Breast epithelium (tissue), 4 donors: ENCODE data around the gene IL20. TPM values are rescaled to one million over a fixed set of nuclear protein-coding genes. Genes with fewer than 3 reads are reported as not detected.

ENCODE experiments used
- DNase-seq, 2 donors: peaks; one replicate each; pipeline ENCODE4 v3.0.0-alpha.2; 2019; ENCODE audit warnings: low spot score in 2 of 2
- H3K27ac ChIP-seq, 2 donors: fragments of 200-600 bp; sonication (generic) in 1 of 2; one replicate each; pipeline ENCODE4 v1.5.1; 2016 to 2019; ENCODE audit warnings: mild to moderate bottlenecking in 1 of 2
- H3K27me3 ChIP-seq, 2 donors: fragments of 200-600 bp; sonication (generic) in 1 of 2; one replicate each; pipeline versions ENCODE4 v1.5.1 to v1.6.0; 2017 to 2019; ENCODE audit warnings: control low read depth in 1 of 2, mild to moderate bottlenecking in 1 of 2
- H3K36me3 ChIP-seq: fragments of 200-600 bp; one replicate; pipeline ENCODE4 v1.5.1; 2019
- H3K4me1 ChIP-seq, 2 donors: fragments of 200-600 bp; sonication (generic); one replicate each; pipeline ENCODE4 v1.5.1; 2016 to 2019; ENCODE audit warnings: control low read depth in 1 of 2
- H3K4me3 ChIP-seq, 3 donors: fragments of 200-600 bp; sonication (generic); 1 replicate in 2 of 3; 2 replicates in 1 of 3; pipeline ENCODE4 v1.5.1; 2016 to 2019; ENCODE audit warnings: mild to moderate bottlenecking in 3 of 3, moderate library complexity in 2 of 3
- H3K9me3 ChIP-seq, 2 donors: fragments of 200-600 bp; sonication (generic) in 1 of 2; one replicate each; pipeline ENCODE4 v1.5.1; 2016 to 2019; ENCODE audit warnings: control low read depth in 1 of 2
- CTCF ChIP-seq, 3 donors: fragments of 450-650 bp; IDR thresholded peaks; one replicate each; pipeline ENCODE4 v1.5.1; 2016 to 2017; ENCODE audit warnings: antibody characterized with exemption in 3 of 3, mild to moderate bottlenecking in 3 of 3, moderate library complexity in 3 of 3
- POLR2A ChIP-seq: fragments of 450-650 bp; IDR thresholded peaks from one replicate; pipeline ENCODE4 v1.6.1; 2016; ENCODE audit warnings: antibody characterized with exemption, mild to moderate bottlenecking, moderate library complexity
- POLR2AphosphoS5 ChIP-seq, 3 donors: sonication (generic); formaldehyde crosslinking; IDR thresholded peaks; one replicate each; pipeline ENCODE4 v1.6.1; 2017; ENCODE audit warnings: antibody characterized with exemption in 3 of 3
- intact Hi-C: fragments of 100-400 bp; cut with DNase I; formaldehyde crosslinking; loops from one replicate; pipeline ENCODE4 v1.15.1; 2023; ENCODE audit warnings: low total_unique reads
- total RNA-seq, 3 donors: library from RNA; depleted of rRNA; stranded (reverse); fragments of >200 nt; gene quantifications; one replicate each; pipeline ENCODE4 v1.1.0, GENCODE V29; 2016

IL20 gene
- 1 to 10 TPM in 1 of 3 donors, not detected in 2; 1.5 TPM for total RNA-seq

- peak; percentile 86 to 93 for DNase-seq
- Histone ChIP-seq H3K4me1 (no peaks in the 10 kb centered on the region), H3K27me3 (no peaks in the 10 kb centered on the region), H3K9me3 (no peaks in the 10 kb centered on the region), H3K27ac (peak within 1 kb of the TSS; percentile 68 to 71), H3K36me3 (no peaks in the 10 kb centered on the region), H3K4me3 (no peak within 1 kb of the TSS)
- no peak for TF ChIP-seq POLR2A
- peak in 2 of 3 donors; percentile 42 to 67 for TF ChIP-seq POLR2AphosphoS5 (IDR thresholded peaks at IDR 0.05)
- TF ChIP-seq CTCF (IDR thresholded peaks at IDR 0.05): peak; percentile 56 to 89 (median 73)
- intact Hi-C loops: no loop called here
These were observed at the start of gene IL20 for GRCh38 chr1:206864939-206865671. IL20 (plus strand) TSS chr1:206865623; CDS start chr1:206865853, 230 bp downstream.

DNA sequence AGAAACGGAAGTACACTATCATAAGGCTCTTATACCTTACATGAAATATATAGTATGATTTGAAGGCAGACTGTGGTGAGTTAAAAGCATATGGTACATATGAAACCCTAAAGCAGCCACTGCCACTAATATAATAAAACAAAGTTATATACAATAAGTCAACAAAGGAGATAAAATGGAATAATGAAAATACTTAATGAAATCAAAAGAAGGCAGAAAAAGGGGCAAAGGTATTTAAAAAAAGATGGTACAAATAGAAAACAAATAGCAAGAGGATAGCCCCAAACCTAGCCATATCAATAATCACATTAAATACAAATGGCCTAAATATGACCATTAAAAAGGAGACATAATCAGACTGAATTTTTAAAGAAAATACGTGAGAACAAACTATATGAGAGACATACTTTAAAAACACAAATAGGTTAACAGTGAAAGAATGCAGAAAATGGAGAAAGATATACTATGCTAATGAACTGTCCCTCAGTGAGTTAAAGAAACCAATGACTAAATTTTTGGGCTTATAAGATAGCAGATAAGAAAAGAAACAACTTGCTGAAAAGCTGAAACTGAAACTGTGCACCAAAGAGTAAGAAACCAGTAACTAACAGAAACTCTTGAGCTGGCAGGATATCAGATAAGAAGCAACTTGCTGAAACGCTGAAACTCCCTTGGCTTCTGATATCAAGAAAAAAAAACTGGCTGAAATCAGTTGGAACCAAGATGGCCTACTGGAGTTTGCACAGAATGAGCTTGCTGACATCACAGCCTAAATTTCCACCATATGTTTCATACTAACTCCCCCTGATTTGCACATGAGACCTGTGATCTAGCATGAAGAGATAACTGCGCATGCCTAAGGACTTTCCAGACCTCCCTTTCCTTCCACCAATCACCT, 48.8 kb upstream of the IL20 start:
- H3K27ac ChIP-seq: no peak overlapping the region
- no peak for DNase-seq
- H3K4me1 ChIP-seq: no peaks in the 10 kb centered on the region
- no peaks in the 10 kb centered on the region for H3K36me3 ChIP-seq
- no peak for TF ChIP-seq POLR2AphosphoS5 (IDR thresholded peaks at IDR 0.05)
- TF ChIP-seq CTCF (IDR thresholded peaks at IDR 0.05): no peak
- no peak for TF ChIP-seq POLR2A
- peaks cover 0 to 4% of the 10 kb centered on the region in 2 donors for H3K9me3 ChIP-seq
- H3K27me3 ChIP-seq: no peaks in the 10 kb centered on the region
- no peak overlapping the region for H3K4me3 ChIP-seq
- intact Hi-C loops: loop anchor here (2.0 kb wide), 1 partner anchor 102 kb away; no protein-coding TSS in a partner anchor

GRCh38 chr1:206821493-206821892, 43.9 kb upstream of the IL20 start:
- TF ChIP-seq POLR2AphosphoS5 (IDR thresholded peaks at IDR 0.05): no peak
- no peak for TF ChIP-seq CTCF (IDR thresholded peaks at IDR 0.05)
- TF ChIP-seq POLR2A: no peak
- Histone ChIP-seq H3K9me3 (no peaks in the 10 kb centered on the region), H3K27ac (no peak overlapping the region), H3K4me3 (no peak overlapping the region), H3K4me1 (no peaks in the 10 kb centered on the region), H3K36me3 (no peaks in the 10 kb centered on the region), H3K27me3 (no peaks in the 10 kb centered on the region)
- DNase-seq: no peak
- intact Hi-C loops: no loop called here

DNA sequence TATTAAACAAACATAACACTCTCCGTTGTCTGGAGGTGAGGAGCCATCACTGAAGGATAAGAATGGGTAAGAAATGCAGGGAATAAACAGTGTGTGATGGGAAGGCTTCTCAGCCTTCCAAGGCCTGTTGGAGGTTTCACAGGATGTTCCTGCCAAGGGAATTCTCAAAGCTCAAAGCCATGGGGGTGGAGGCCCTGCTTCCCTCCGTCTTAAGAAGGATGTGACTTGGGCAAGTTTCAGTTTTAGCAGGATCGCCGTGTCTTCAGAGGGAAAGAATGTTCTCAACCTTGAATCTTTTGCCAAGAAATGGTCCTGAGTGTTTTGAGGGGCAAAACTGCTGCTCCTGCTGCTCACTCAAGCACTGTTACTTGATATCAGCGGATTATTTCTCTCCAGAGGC, 41.7 kb upstream of the IL20 start:
- H3K27ac ChIP-seq: peak overlapping the region in 1 of 2 donors; percentile 40
- peak in 1 of 2 donors; percentile 30 for DNase-seq
- H3K36me3 ChIP-seq: no peaks in the 10 kb centered on the region
- TF ChIP-seq CTCF (IDR thresholded peaks at IDR 0.05) (no peak), POLR2A (no peak), POLR2AphosphoS5 (IDR thresholded peaks at IDR 0.05) (no peak)
- no peak overlapping the region for H3K4me3 ChIP-seq
- intact Hi-C loops: no loop called here
- no peaks in the 10 kb centered on the region for H3K9me3 ChIP-seq
- H3K27me3 ChIP-seq: no peaks in the 10 kb centered on the region
- H3K4me1 ChIP-seq: no peaks in the 10 kb centered on the region

GRCh38 chr1:206824331-206824730, 41.1 kb upstream of the IL20 start:
- Histone ChIP-seq H3K9me3 (no peaks in the 10 kb centered on the region), H3K27ac (no peak overlapping the region), H3K4me1 (no peaks in the 10 kb centered on the region), H3K4me3 (no peak overlapping the region), H3K27me3 (no peaks in the 10 kb centered on the region), H3K36me3 (no peaks in the 10 kb centered on the region)
- intact Hi-C loops: no loop called here
- no peak for DNase-seq
- TF ChIP-seq POLR2A (no peak), POLR2AphosphoS5 (IDR thresholded peaks at IDR 0.05) (no peak)
